Stimulated activated memory B cell treated with anti-CD40 and anti-IgM and Interleukin-4, amounts not matched to agents 10 μg/mL and 1 μg/mL and 100 μg/mL, for 72 hours (primary cell): ENCODE data around the gene SMIM1.
A peak's percentile ranks its signal among the peaks of the same experiment; 100 is the strongest.
"Not testable (repeated sequence)": the region's sequence is repeated elsewhere in the genome, so short reads cannot be mapped to it uniquely, and the experiment has no call there.

Experiments
- ATAC-seq: fragments of 150-1000 bp; cut with Tn5 transposase; 2 replicates; pipeline ENCODE4 v1.10.0; 2021
- H3K27ac Mint-ChIP-seq: one replicate; pipeline ENCODE4 v1.8.0; 2022; ENCODE audit warnings: mild to moderate bottlenecking, mixed read lengths
- H3K27me3 Mint-ChIP-seq: one replicate; pipeline ENCODE4 v1.8.0; 2022; ENCODE audit warnings: mixed read lengths
- H3K36me3 Mint-ChIP-seq: one replicate; pipeline ENCODE4 v1.8.0; 2022; ENCODE audit warnings: mixed read lengths
- H3K4me1 Mint-ChIP-seq: one replicate; pipeline ENCODE4 v1.8.0; 2022; ENCODE audit warnings: mixed read lengths
- H3K4me3 Mint-ChIP-seq: one replicate; pipeline ENCODE4 v1.8.0; 2022; ENCODE audit warnings: mild to moderate bottlenecking, moderate library complexity, mixed read lengths
- H3K9me3 Mint-ChIP-seq: one replicate; pipeline ENCODE4 v1.8.0; 2022; ENCODE audit warnings: mixed read lengths

The SMIM1 gene

GRCh38 chr1:3772715-3773571 lies at the start of gene SMIM1:
Gene SMIM1, plus strand, starts transcription at chr1:3772749. Its CDS starts 2,625 bp downstream, at chr1:3775374.
- ATAC-seq: no peak
- no peaks in the 10 kb centered on the region for H3K9me3 Mint-ChIP-seq
- no peaks in the 10 kb centered on the region for H3K36me3 Mint-ChIP-seq
- peak within 1 kb of the TSS; percentile 80 for H3K4me3 Mint-ChIP-seq
- peaks cover 42% of the 10 kb centered on the region for H3K4me1 Mint-ChIP-seq
- H3K27me3 Mint-ChIP-seq: peaks cover under 1% of the 10 kb centered on the region
- H3K27ac Mint-ChIP-seq: peak within 1 kb of the TSS; percentile 69

- peaks cover 27% of the 10 kb centered on the region for H3K4me1 Mint-ChIP-seq
- no peak overlapping the region for H3K4me3 Mint-ChIP-seq
- peaks cover 61% of the 10 kb centered on the region for H3K27me3 Mint-ChIP-seq
- no peaks in the 10 kb centered on the region for H3K36me3 Mint-ChIP-seq
- H3K9me3 Mint-ChIP-seq: peaks cover 4% of the 10 kb centered on the region
- no peak for ATAC-seq
- no peak overlapping the region for H3K27ac Mint-ChIP-seq
Measured at GRCh38 chr1:3722846-3723245, 49.7 kb upstream of the SMIM1 start.

GRCh38 chr1:3724416-3725030 lies 48.0 kb upstream of the SMIM1 start:
- H3K27ac Mint-ChIP-seq, H3K4me3 Mint-ChIP-seq, H3K36me3 Mint-ChIP-seq, H3K9me3 Mint-ChIP-seq: not testable (repeated sequence)
- peaks cover 14% of the 10 kb centered on the region for H3K4me1 Mint-ChIP-seq
- peak; percentile 60 for ATAC-seq
- H3K27me3 Mint-ChIP-seq: peaks cover 66% of the 10 kb centered on the region

DNA sequence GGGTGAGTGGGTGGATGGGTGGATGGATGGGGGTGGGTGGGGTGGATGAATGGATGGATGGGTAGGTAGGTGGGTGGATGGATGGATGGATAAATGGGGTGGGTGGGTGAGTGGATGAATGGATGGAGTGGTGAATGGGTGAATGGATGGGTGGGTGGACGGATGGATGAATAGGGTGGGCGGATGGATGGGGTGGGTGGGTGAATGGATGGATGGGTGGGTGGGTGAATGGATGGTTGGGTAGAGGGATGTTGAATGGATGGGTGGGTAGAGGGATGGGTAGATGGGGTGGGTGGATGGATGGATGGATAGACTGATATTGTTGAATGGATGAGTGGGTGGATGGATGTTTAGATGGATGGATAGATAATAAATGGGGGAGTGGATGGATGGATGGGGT lies 47.2 kb upstream of the SMIM1 start:
- H3K4me1 Mint-ChIP-seq: peaks cover 6% of the 10 kb centered on the region
- H3K9me3 Mint-ChIP-seq: peaks cover 4% of the 10 kb centered on the region
- no peak for ATAC-seq
- no peak overlapping the region for H3K4me3 Mint-ChIP-seq
- H3K27ac Mint-ChIP-seq: no peak overlapping the region
- no peaks in the 10 kb centered on the region for H3K36me3 Mint-ChIP-seq
- H3K27me3 Mint-ChIP-seq: peaks cover 57% of the 10 kb centered on the region

DNA sequence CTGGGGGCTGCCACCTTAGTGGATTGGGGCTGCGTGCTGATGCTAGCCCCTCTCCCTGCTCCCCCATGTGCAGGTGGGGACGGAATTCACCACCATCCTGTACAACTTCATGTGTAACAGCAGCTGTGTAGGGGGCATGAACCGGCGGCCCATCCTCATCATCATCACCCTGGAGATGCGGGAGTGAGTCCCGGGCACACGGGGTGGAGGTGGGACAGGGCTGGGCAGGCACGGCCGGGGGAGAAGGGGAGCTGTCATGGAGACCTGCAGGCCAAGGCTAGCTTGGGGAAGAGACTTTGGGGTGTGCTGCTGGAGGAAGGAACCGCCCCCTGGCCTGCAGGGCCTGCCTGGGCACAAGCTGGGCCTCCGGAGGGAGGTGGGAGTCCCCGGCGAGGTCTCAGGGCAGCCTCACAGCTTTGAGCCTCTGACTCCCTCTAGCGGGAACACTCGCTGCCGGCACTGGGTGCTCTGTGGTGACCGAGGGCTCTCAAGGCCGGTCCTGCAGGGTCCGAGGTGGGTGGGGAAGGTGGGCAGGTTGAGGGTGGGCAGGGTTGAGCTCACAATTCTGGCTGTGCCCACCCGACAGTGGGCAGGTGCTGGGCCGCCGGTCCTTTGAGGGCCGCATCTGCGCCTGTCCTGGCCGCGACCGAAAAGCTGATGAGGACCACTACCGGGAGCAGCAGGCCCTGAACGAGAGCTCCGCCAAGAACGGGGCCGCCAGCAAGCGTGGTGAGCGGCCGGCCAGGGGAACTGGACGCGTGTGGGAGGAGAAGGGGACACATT lies 45.3 kb upstream of the SMIM1 start:
- Mint-ChIP-seq H3K27me3 (peaks cover 42% of the 10 kb centered on the region), H3K36me3 (no peaks in the 10 kb centered on the region), H3K27ac (no peak overlapping the region), H3K4me1 (peaks cover 6% of the 10 kb centered on the region), H3K9me3 (peaks cover 4% of the 10 kb centered on the region), H3K4me3 (no peak overlapping the region)
- ATAC-seq: peak; percentile 56

DNA sequence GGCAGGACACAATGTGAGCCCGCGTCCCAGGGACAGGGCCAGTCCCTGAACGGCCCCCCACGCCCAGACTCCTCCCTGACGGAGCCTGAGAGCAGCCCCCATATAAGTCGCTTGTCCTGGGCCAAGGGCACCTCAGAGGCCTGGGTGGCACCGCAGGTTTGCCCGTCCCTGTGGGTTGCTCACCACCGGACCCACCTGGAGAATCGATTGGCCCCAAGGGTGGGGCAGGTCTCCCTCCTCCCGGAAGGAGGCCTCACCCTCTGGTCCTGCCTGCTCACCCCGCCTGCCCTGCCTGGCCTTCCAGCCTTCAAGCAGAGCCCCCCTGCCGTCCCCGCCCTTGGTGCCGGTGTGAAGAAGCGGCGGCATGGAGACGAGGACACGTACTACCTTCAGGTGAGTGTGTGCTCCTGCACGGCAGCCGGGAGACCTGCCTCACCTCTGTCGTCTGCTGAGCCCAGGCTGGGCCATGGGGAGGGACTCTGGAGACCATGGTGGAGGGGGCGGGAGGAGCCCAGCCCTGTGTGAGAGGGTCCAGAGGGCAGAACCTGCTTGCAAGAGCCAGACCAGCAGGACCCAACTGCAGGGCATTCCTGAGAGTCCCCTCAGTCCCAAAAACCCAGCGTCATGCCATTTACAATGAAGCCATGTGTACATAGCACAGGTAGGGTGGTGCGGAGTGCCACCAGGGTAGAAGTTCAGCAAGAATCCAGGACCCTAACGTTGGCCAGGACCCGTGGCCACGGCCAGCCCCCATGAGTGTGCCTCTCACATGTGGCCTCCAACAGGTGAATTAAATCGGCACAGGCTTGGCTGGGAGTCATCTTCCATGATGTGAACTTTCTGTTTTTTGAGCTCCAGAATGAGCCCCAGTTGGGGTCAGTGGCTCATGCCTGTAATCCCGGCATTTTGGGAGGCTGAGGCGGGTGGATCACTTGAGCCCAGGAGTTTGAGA lies 44.4 kb upstream of the SMIM1 start:
- ATAC-seq: no peak
- Mint-ChIP-seq H3K4me1 (peaks cover 6% of the 10 kb centered on the region), H3K4me3 (no peak overlapping the region), H3K27ac (no peak overlapping the region), H3K36me3 (no peaks in the 10 kb centered on the region), H3K9me3 (peaks cover 4% of the 10 kb centered on the region), H3K27me3 (peaks cover 42% of the 10 kb centered on the region)

DNA sequence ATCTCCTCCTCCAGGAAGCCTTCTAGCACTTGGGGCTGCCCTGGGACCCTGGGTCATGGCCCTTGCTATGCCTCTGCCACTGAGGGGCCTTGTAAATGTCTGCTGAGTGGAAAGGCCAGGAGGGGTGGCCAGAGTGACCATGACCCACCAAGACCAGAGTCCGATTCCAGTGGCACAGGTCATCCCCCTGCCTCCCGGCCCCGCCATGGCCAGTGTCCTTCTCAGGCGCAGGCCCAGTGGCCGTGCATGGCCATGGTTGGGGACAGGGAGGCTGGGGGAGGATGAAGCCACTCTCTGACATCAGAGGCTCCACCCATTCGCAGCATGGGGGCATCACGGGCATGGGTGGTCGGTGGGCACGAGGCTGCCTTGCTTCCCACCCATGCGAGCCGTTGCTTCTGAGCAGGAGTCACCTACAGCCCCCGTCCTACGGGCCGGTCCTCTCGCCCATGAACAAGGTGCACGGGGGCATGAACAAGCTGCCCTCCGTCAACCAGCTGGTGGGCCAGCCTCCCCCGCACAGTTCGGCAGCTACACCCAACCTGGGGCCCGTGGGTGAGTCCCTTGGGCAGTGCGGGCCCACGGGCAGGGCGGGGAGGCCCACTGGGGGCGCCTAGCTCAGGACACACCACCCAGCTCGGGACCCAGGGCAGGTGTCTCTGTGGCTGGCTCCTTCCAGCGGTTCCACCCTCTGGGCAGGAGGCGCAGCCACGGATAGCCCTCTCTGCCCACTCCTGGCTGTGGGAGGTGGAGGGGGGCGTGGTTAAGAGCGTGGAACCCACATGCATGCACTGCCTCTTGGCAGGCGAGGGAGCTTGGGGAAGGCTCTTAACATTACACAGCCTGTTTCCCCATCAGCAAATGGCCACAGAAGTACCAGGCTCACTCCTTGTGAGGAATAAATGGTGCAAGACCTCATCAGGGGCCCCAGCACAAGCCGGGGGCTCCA lies 42.7 kb upstream of the SMIM1 start:
- H3K4me1 Mint-ChIP-seq: no peaks in the 10 kb centered on the region
- no peak overlapping the region for H3K27ac Mint-ChIP-seq
- H3K9me3 Mint-ChIP-seq: peaks cover 4% of the 10 kb centered on the region
- ATAC-seq: no peak
- H3K27me3 Mint-ChIP-seq: peaks cover 32% of the 10 kb centered on the region
- H3K4me3 Mint-ChIP-seq: no peak overlapping the region
- no peaks in the 10 kb centered on the region for H3K36me3 Mint-ChIP-seq

DNA sequence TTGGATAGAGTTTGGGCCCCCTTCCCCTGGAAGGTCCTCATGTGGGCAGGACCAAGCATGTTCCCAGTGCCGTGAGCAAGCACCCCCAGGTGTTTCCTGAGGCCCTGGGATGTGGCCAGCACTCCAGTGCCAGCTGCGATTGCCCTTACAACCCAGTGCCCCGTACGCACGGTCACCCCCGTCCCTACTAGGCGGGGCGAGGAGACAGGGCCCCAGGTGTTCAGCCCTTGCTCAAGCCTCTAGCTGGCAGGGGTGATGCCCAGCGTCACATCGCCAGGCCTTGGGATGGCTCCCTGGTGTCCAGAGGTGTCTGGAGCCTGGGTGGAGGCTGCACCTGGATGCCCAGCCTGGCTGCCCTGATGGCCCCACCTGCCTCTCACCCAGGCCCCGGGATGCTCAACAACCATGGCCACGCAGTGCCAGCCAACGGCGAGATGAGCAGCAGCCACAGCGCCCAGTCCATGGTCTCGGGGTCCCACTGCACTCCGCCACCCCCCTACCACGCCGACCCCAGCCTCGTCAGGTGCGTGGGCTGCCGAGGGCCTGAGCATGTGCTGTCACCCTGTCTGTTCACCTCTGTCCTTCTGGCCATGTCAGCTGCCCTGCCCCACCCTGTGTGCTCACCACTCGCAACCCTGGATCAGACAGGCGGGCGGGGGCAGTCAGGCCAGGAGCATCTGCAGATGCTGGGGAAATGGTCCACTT lies 41.9 kb upstream of the SMIM1 start:
- Mint-ChIP-seq H3K27ac (no peak overlapping the region), H3K4me3 (no peak overlapping the region), H3K36me3 (no peaks in the 10 kb centered on the region), H3K27me3 (peaks cover 25% of the 10 kb centered on the region), H3K4me1 (no peaks in the 10 kb centered on the region), H3K9me3 (peaks cover under 1% of the 10 kb centered on the region)
- no peak for ATAC-seq

DNA sequence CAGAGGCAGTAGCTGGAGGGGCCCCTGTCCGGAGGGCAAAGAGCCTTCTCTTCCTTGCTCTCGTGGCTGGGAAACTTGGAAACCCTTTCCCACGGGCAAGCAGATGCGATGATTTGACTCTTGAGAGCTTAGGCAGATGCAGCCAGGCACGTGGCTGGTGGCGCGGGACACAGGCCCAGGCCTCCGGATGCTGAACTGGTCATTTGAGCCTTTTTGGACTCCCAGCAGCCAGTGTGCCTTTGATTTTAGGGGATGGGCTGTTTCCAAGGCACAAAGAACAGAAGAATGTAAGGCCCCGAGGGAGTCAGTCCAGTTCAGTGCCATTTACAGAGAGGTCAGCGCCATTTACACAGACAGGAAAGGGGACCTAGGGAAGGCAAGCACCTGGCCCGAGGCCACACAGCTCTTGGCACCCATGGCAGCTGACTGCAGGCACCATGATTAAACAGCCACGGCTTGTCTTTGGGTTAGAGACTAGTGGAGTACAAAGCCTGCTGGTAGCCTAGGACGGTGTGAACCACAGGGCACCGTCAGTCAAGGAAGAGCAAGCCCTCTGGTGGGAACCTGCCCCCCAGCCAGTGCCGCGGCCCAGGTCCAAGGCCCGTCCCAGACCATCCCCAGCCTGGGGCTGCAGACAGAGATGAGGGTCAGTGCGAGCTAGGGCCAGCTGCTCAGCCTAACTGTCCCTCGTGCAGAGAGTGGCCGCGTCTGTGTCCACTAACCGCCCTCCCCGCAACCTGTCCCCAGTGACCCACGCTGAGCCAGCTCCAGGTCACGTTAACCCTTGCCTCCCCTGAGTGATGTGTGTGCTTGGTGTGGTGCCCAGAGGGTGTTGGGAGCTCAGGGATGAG lies 40.7 kb upstream of the SMIM1 start:
- H3K9me3 Mint-ChIP-seq: no peaks in the 10 kb centered on the region
- H3K27ac Mint-ChIP-seq: no peak overlapping the region
- H3K36me3 Mint-ChIP-seq: no peaks in the 10 kb centered on the region
- H3K27me3 Mint-ChIP-seq: peaks cover 14% of the 10 kb centered on the region
- no peaks in the 10 kb centered on the region for H3K4me1 Mint-ChIP-seq
- H3K4me3 Mint-ChIP-seq: no peak overlapping the region
- ATAC-seq: no peak

DNA sequence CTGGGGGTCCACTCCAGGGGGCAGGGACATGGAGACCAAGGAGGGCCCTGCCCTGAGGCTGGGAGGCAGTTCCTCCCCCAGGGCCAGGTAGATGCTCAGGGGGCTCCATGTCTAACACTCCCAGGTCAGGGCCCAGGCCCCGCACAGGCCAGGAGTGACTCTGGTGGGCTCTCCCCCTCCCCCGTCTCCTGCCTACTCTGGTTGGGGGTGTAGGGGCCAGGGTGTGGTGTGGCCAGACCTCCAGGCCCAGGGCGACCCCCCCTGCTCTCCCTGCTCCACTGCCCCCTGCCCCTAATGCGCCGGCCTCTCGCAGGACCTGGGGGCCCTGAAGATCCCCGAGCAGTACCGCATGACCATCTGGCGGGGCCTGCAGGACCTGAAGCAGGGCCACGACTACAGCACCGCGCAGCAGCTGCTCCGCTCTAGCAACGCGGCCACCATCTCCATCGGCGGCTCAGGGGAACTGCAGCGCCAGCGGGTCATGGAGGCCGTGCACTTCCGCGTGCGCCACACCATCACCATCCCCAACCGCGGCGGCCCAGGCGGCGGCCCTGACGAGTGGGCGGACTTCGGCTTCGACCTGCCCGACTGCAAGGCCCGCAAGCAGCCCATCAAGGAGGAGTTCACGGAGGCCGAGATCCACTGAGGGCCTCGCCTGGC lies 40.0 kb upstream of the SMIM1 start:
- Mint-ChIP-seq H3K4me1 (no peaks in the 10 kb centered on the region), H3K27ac (no peak overlapping the region), H3K36me3 (no peaks in the 10 kb centered on the region), H3K27me3 (peaks cover 12% of the 10 kb centered on the region), H3K4me3 (no peak overlapping the region), H3K9me3 (no peaks in the 10 kb centered on the region)
- ATAC-seq: no peak

DNA sequence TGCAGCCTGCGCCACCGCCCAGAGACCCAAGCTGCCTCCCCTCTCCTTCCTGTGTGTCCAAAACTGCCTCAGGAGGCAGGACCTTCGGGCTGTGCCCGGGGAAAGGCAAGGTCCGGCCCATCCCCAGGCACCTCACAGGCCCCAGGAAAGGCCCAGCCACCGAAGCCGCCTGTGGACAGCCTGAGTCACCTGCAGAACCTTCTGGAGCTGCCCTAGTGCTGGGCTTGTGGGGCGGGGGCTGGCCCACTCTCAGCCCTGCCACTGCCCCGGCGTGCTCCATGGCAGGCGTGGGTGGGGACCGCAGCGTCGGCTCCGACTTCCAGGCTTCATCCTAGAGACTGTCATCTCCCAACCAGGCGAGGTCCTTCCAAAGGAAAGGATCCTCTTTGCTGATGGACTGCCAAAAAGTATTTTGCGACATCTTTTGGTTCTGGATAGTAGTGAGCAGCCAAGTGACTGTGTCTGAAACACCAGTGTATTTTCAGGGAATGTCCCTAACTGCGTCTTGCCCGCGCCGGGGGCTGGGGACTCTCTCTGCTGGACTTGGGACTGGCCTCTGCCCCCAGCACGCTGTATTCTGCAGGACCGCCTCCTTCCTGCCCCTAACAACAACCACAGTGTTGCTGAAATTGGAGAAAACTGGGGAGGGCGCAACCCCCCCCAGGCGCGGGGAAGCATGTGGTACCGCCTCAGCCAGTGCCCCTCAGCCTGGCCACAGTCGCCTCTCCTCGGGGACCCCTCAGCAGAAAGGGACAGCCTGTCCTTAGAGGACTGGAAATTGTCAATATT lies 39.3 kb upstream of the SMIM1 start:
- H3K4me3 Mint-ChIP-seq: no peak overlapping the region
- peaks cover 12% of the 10 kb centered on the region for H3K27me3 Mint-ChIP-seq
- no peak for ATAC-seq
- H3K4me1 Mint-ChIP-seq: no peaks in the 10 kb centered on the region
- no peak overlapping the region for H3K27ac Mint-ChIP-seq
- H3K9me3 Mint-ChIP-seq: no peaks in the 10 kb centered on the region
- H3K36me3 Mint-ChIP-seq: no peaks in the 10 kb centered on the region
